Aorta (tissue), 5 donors: ENCODE results near the gene ATP6V1A. TPM values are rescaled to one million over a fixed set of nuclear protein-coding genes. Genes with fewer than 3 reads are reported as not detected.

Experiments
- ATAC-seq: fragments of 200-7000 bp; cut with Tn5 transposase; one replicate; pipeline ENCODE4 v1.9.1; 2022; ENCODE audit warnings: moderate library complexity; ENCODE audit not compliant: low FRiP score
- DNase-seq, 2 donors: peaks; one replicate each; pipeline ENCODE4 v3.0.0-alpha.2; 2020
- H3K27ac ChIP-seq, 2 donors: one replicate each; pipeline ENCODE4 v1.5.1; 2013; ENCODE audit warnings: low read length in 2 of 2, mild to moderate bottlenecking in 2 of 2, moderate library complexity in 2 of 2, control low read depth in 1 of 2, inconsistent platforms in 1 of 2, low read depth in 1 of 2
- H3K27me3 ChIP-seq, 2 donors: one replicate each; pipeline ENCODE4 v1.6.1; 2013; ENCODE audit warnings: control low read depth in 1 of 2, low read length in 1 of 2, mild to moderate bottlenecking in 1 of 2, moderate library complexity in 1 of 2; ENCODE audit not compliant: insufficient read depth in 2 of 2, control insufficient read depth in 1 of 2
- H3K36me3 ChIP-seq, 2 donors: one replicate each; pipeline ENCODE4 v1.6.1; 2013; ENCODE audit warnings: control low read depth in 1 of 2, low read length in 1 of 2, mild to moderate bottlenecking in 1 of 2; ENCODE audit not compliant: insufficient read depth in 2 of 2, control insufficient read depth in 1 of 2
- H3K4me1 ChIP-seq, 2 donors: one replicate each; pipeline ENCODE4 v1.6.1; 2013; ENCODE audit warnings: low read length in 2 of 2, control low read depth in 1 of 2, mild to moderate bottlenecking in 1 of 2, moderate library complexity in 1 of 2; ENCODE audit not compliant: insufficient read depth in 2 of 2, control insufficient read depth in 1 of 2
- H3K4me3 ChIP-seq, 2 donors: one replicate each; pipeline ENCODE4 v1.5.1; 2013; ENCODE audit warnings: low read length in 2 of 2, control low read depth in 1 of 2, mild to moderate bottlenecking in 1 of 2
- H3K9me3 ChIP-seq: one replicate; pipeline ENCODE4 v1.6.1; 2013; ENCODE audit warnings: mild to moderate bottlenecking, low read length; ENCODE audit not compliant: control insufficient read depth
- WGBS, 2 donors: extraction: QIAGEN DNeasy Blood & Tissue Kit; methylation state at CpG; one replicate each; pipeline ENCODE4 v1.1.7; 2013; 5-methylcytosine and 5-hydroxymethylcytosine counted together
- intact Hi-C, 2 donors: fragments of 100-400 bp; cut with DNase I; formaldehyde crosslinking; loops; one replicate each; pipeline versions ENCODE4 v1.14.2 to v1.15.0; 2022
- polyA plus RNA-seq, 2 donors: library from polyadenylated mRNA; stranded (reverse); fragments of 200-250 nt; gene quantifications; one replicate each; pipeline ENCODE4 v1.2.3, GENCODE V29; 2013
- total RNA-seq, 2 donors: library from RNA; stranded (reverse); fragmentation: NEBNext Ultra II Directional; extraction: Animal tissue kit (Norgen Biotek cat#: 25700); gene quantifications; one replicate each; pipeline ENCODE4 v1.2.1, GENCODE V29; 2021
- donor health status: healthy with polysubstance abuse.
- donor health status: Bipolar disorder and iron deficiency.
- donor health status: DM: no; HTN: no; CAD: no.
- donor health status: DM: no; HTN: no; CAD: no.
- donor health status: DM: yes; HTN: yes; CAD: no.

Gene ATP6V1A
- total and polyA plus RNA-seq, 4 donors = 8.5 to 42.7 (median 25.2) TPM

DNA sequence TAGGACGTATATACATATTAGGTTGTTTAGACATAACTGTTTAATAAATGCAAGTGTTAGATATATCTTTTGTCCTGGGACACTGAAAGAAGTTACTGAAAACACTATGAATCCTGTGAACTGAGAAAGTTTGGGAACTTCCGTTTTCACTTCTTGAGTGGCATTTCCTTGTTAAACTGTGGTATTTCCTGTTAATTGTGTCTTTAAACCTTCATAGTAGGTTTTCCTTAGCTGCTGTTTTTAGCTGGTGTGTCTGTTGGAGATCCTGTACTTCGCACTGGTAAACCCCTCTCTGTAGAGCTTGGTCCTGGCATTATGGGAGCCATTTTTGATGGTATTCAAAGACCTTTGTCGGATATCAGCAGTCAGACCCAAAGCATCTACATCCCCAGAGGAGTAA, 37.1 kb downstream of the ATP6V1A start:
- no peaks in the 10 kb centered on the region for H3K27me3 ChIP-seq
- peak overlapping the region in 1 of 2 donors; percentile 44 for H3K27ac ChIP-seq
- DNase-seq (no peak), ATAC-seq (no peak)
- intact Hi-C loops = loop anchor here in 1 of 2 donors (5.0 kb wide), 1 partner anchor 37 kb away; the partner anchor contains the start of genes ATP6V1A and NAA50
- H3K36me3 ChIP-seq = no peaks in the 10 kb centered on the region
- no peak overlapping the region for H3K4me3 ChIP-seq
- no peaks in the 10 kb centered on the region for H3K4me1 ChIP-seq
- 46 to 52% methylated on average over 4 of the region's 4 CpGs for WGBS, 2 donors
- H3K9me3 ChIP-seq = no peaks in the 10 kb centered on the region

DNA sequence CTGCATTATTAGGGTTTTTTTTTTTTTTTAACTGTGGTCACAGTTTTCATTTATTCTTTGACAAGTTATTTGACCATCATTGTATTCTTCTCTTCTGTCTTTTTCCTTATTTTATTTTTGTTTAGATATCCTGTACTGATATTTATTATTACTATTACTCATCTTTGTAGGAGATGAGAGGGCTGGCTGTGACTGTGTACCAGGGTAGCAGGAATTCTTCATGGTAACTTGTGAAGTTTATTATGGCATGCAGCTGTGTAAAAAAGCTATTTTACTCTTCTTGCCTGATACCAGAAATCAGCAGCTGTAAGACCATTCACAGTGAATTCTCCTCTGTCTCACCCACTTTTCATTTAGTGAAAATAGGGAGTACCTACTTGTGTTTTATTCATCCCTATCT, 44.5 kb downstream of the ATP6V1A start:
- H3K9me3 ChIP-seq = no peaks in the 10 kb centered on the region
- no peak overlapping the region for H3K4me3 ChIP-seq
- peaks cover 0 to 4% of the 10 kb centered on the region in 2 donors for H3K36me3 ChIP-seq
- no peak for DNase-seq
- no peak for ATAC-seq
- H3K4me1 ChIP-seq = no peaks in the 10 kb centered on the region
- intact Hi-C loops = no loop called here
- H3K27ac ChIP-seq = no peak overlapping the region
- H3K27me3 ChIP-seq = no peaks in the 10 kb centered on the region

DNA sequence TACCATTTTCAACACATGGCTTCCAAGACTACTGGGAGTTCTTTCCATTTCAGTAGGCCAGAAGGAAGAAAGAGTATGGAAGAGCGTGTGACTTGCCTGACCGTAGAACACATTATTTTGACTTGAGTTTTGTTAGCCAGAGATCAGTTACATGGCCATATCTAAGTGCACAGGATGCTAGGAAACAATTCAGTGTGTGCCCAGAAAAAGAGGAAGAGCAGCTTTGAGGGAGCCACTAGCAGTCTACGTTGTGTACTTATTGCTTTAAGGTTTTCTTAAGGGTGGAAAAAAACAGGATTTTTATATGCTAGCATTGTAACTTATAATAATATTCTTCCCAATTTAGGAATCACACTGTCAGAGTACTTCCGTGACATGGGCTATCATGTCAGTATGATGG, 47.7 kb downstream of the ATP6V1A start:
- intact Hi-C loops = no loop called here
- Histone ChIP-seq H3K9me3 (no peaks in the 10 kb centered on the region), H3K27me3 (no peaks in the 10 kb centered on the region), H3K36me3 (peaks cover 0 to 7% of the 10 kb centered on the region in 2 donors), H3K27ac (no peak overlapping the region), H3K4me3 (no peak overlapping the region), H3K4me1 (no peaks in the 10 kb centered on the region)
- DNase-seq (no peak), ATAC-seq (no peak)
- 91 to 92% methylated on average over 4 of the region's 4 CpGs for WGBS, 2 donors

DNA sequence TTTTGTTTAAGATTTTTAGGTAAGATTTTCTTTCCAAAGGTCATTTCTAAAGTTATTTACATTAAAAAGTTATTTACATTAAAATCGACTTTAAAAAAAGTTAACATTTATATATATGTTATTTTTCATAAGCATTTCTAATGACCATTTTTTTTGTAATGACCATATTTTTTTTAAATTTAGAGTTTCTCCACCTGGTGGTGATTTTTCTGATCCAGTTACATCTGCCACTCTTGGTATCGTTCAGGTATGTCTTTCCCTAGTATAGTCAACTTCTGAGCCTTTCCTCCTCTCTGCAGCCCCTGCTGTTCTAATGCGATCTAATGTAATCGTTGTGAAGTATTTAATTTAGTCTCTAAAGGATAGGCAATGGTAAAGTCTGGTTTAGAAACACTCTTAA, 48.9 kb downstream of the ATP6V1A start:
- 86 to 88% methylated on average over 4 of the region's 4 CpGs for WGBS, 2 donors
- Histone ChIP-seq H3K9me3 (no peaks in the 10 kb centered on the region), H3K36me3 (peaks cover 0 to 8% of the 10 kb centered on the region in 2 donors), H3K27me3 (no peaks in the 10 kb centered on the region), H3K27ac (no peak overlapping the region), H3K4me3 (no peak overlapping the region), H3K4me1 (no peaks in the 10 kb centered on the region)
- no peak for ATAC-seq
- DNase-seq = no peak
- intact Hi-C loops = no loop called here

DNA sequence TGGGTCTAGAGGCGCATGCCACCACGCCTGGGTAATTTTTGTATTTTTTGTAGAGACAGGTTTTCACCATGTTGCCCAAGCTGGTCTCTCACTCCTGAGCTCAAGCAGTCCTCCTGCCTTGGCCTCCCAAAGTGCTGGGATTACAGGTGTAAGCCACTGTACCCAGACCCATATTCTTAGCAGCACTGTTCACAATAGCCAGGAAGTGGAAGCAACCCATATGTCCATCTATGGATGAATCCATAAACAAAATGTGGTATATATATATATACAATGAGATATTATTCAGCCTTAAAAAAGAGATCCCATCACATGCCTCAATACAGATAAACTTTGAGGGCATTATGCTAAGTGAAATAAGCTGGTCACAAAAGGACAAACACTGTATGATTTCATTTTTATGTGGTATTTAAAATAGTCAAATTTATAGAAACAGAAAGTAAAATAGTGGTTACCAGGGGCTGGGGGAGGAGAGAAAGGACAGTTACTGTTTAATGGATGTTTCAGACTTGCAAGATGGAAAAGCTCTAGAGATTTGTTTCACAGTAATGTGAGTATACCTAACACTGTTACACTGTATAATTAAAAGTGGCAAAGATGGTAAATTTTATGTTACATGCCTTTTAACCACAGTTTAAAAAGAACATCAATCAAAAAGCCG, 56.1 kb downstream of the ATP6V1A start:
- no peaks in the 10 kb centered on the region for H3K9me3 ChIP-seq
- 95 to 99% methylated on average over 3 of the region's 3 CpGs for WGBS, 2 donors
- H3K36me3 ChIP-seq = peaks cover 0 to 11% of the 10 kb centered on the region in 2 donors
- H3K4me3 ChIP-seq = no peak overlapping the region
- DNase-seq (no peak), ATAC-seq (no peak)
- intact Hi-C loops = no loop called here
- H3K27ac ChIP-seq = no peak overlapping the region
- H3K4me1 ChIP-seq = no peaks in the 10 kb centered on the region
- H3K27me3 ChIP-seq = no peaks in the 10 kb centered on the region

DNA sequence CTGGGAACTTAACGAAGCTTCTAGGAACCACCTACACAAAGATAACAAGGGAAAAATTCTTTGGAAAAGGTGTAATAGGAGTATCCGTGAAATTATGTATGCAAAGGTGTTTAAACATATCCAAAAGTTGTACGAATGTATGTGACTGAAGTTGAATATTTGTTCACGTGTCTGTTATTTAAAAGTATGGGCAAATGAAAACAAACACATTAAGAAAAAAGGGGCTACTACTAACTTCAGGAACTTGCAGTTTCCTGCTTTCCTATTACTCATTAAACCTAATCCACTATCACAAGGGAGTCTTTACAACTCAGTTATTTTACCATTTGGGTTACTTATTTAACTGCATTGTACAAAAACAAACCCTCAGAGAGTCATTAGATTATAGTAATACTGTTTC, 57.8 kb downstream of the ATP6V1A start:
- H3K4me1 ChIP-seq = no peaks in the 10 kb centered on the region
- no peak for ATAC-seq
- no peak for DNase-seq
- intact Hi-C loops = no loop called here
- no peak overlapping the region for H3K27ac ChIP-seq
- peaks cover 0 to 8% of the 10 kb centered on the region in 2 donors for H3K36me3 ChIP-seq
- WGBS, 2 donors = 81 to 87% methylated on average over 4 of the region's 4 CpGs
- H3K4me3 ChIP-seq = no peak overlapping the region
- H3K9me3 ChIP-seq = no peaks in the 10 kb centered on the region
- H3K27me3 ChIP-seq = no peaks in the 10 kb centered on the region

DNA sequence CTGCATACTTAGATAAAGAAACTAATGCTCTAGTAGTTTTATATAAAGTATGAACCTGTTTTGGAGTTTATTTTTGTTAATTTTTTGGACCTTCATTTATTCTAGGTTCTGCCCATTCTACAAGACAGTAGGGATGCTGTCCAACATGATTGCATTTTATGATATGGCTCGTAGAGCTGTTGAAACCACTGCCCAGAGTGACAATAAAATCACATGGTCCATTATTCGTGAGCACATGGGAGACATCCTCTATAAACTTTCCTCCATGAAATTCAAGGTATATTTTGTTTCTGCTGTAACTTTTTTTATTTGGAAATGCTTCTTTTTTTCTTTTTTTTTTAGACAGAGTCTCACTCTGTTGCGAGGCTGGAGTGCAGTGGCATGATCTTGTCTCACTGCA, 58.4 kb downstream of the ATP6V1A start:
- DNase-seq (no peak), ATAC-seq (no peak)
- peaks cover 0 to 8% of the 10 kb centered on the region in 2 donors for H3K36me3 ChIP-seq
- intact Hi-C loops = no loop called here
- H3K4me3 ChIP-seq = no peak overlapping the region
- H3K27me3 ChIP-seq = no peaks in the 10 kb centered on the region
- H3K4me1 ChIP-seq = no peaks in the 10 kb centered on the region
- WGBS, 2 donors = 87 to 93% methylated on average over 3 of the region's 3 CpGs
- no peaks in the 10 kb centered on the region for H3K9me3 ChIP-seq
- H3K27ac ChIP-seq = no peak overlapping the region

DNA sequence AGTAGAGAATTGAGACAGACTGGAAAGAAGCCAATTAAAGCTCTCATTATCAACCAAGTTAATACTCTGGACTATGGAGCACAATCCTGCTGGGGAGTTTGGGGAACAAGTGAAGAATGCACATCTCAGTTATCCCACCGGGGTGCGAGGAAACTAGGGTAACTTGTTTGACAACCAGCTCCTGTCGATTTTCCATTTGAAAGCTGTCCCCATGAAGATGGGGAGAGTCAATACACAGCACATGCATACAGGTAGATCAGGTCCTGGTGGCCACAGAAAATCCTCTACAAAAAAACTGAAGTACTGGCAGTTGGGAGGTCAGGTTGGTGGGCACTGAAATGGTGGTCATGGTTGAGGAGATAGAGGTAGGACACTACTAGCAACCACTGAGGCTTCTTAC, 66.0 kb downstream of the ATP6V1A start:
- intact Hi-C loops = no loop called here
- no peak overlapping the region for H3K27ac ChIP-seq
- WGBS, 2 donors = 81 to 89% methylated on average over 3 of the region's 3 CpGs
- H3K27me3 ChIP-seq = no peaks in the 10 kb centered on the region
- DNase-seq = no peak
- no peaks in the 10 kb centered on the region for H3K9me3 ChIP-seq
- peaks cover 0 to 3% of the 10 kb centered on the region in 2 donors for H3K36me3 ChIP-seq
- no peak overlapping the region for H3K4me3 ChIP-seq
- ATAC-seq = no peak
- H3K4me1 ChIP-seq = no peaks in the 10 kb centered on the region

DNA sequence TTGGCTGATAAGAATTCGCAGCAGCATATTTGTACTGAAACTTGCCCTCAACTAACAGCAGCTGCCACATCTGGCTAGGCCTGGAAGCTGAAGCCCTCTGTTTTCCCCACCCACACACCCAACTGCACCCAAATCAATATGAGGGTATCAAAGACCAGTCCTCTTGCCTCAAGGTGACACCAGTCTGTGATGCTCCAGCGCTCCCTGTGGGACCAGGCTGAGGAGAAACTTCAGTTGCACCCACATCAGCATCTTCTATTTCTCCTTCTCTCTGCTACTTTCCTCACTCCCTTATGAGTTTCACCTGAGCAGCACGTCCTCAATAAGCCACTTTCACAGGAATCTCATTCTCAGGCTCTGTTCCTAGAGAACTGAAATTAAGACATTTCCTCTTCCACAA, 73.0 kb downstream of the ATP6V1A start:
- no peaks in the 10 kb centered on the region for H3K4me1 ChIP-seq
- DNase-seq = no peak
- H3K36me3 ChIP-seq = no peaks in the 10 kb centered on the region
- intact Hi-C loops = no loop called here
- no peak overlapping the region for H3K27ac ChIP-seq
- H3K27me3 ChIP-seq = no peaks in the 10 kb centered on the region
- ATAC-seq = no peak
- WGBS, 2 donors = 77 to 84% methylated on average over 3 of the region's 3 CpGs
- H3K9me3 ChIP-seq = no peaks in the 10 kb centered on the region
- no peak overlapping the region for H3K4me3 ChIP-seq
